Measurements from ENCODE around the gene CLTCL1. TPM values are rescaled to one million over a fixed set of nuclear protein-coding genes. Genes with fewer than 3 reads are reported as not detected.
"Not testable (repeated sequence)": the region's sequence is repeated elsewhere in the genome, so short reads cannot be mapped to it uniquely, and the experiment has no call there.

CLTCL1 gene
- 2.8 and 3.5 TPM in 2 replicates for total RNA-seq

DNA sequence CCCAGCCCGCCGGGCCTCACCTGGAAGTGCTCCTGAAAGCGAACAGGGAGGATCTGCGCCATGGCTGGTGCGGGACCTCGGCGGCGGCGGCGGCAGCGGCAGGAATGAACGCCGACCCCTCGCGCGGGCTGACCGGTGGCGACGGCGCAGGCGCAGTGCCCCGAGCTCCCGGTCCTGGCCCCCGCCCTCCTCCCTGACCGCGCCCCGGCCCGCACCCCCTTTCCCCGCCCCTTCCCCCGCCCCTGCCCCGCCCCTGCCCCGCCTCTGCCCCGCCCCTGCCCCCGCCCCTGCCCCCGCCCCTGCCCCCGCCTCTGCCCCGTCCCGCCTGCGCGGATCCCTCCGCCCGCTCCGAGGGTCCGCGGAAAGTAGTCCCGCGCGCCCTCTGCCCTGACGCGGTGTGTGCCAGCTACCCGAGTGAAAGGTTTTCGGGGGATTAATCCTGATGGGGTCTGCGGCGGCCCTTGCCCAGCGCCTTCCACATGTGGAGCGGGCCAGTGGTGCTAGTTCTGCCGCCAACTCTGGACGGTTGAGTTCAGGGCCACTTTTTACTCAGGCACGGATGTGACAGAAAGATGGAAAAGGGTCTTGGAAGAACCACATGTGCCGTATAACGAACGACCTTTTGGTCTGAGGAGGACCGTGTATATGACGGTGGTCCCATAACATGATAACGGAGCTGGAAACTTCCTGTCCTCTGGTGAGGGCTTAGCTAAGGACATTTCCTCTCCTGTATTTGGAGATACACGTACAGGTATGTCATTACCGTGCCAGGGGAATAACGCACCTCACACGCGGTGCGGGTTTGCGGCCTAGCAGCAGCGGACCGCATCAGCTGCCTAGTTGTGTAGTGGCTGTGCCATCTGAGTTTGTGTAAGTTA, at the start of gene CLTCL1:
TSS of gene CLTCL1 (minus strand) at position 140 of the 878 bp plus-strand sequence. CDS start at position 62, 78 bp downstream.
- peak; percentile 36 to 85 for DNase-seq (ENCODE audit: low read depth in 2 of 2)

DNA sequence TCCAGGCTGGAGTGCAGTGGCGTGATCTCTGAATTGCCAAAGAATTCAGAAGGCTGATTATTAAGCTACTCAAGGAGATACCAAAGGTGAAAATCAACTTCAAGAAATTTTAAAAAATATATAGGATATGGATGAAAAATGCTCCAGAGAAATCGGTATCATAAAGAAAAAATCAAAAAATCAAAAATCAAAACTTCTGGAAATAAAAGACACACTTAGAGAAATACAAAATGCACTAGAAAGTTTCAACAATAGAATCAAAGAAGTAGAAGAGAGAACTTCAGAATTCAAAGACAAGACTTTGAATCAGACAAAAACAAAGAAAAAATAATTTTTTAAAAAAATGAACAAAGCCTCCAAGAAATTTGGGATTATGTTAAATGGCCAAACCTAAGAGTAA, 45.6 kb upstream of the CLTCL1 start:
- no peak for DNase-seq (ENCODE audit: low read depth in 2 of 2)

DNA sequence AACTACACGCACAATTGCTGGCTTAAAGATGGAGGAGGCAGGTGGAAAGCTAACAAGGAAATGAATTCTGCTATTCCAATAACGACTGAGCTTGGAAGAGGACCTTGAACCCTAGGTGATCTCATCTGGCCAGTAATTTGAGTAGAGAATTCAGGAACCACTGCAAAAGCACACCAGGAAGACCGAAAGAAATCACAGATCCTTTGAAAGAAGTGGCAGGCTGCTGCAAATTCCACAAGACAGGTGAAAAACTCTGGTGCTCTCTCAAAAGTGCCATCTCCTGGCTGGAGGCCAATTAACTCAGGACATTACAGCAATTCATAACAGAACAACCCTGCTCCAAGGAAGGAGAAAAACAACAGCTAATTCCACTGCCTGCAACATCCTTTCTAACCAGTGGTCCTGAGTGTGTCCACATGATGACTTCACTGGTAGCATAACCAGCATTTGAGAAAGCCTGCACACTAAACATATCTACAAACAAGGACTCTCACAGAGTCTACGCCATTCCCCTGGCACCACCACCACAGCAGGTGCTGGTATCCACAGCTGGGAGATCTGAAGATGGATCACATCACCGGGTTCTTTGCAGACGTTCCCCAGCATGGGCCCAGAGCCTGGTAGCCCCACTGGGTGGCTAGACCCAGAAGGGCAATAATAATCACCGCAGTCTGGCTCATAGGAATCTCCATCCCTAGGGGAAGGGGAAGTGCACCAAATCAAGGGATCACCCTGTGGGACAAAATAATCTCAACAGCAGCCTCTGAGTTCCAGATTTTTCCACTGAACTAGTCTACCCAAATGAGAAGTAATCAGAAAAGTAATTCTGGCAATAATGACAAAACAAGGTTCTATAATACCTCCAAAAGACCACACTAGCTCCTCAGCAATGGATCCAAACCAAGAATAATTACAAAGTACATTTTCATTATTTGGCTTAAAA, 44.9 kb upstream of the CLTCL1 start:
- DNase-seq (ENCODE audit: low read depth in 2 of 2): no peak

DNA sequence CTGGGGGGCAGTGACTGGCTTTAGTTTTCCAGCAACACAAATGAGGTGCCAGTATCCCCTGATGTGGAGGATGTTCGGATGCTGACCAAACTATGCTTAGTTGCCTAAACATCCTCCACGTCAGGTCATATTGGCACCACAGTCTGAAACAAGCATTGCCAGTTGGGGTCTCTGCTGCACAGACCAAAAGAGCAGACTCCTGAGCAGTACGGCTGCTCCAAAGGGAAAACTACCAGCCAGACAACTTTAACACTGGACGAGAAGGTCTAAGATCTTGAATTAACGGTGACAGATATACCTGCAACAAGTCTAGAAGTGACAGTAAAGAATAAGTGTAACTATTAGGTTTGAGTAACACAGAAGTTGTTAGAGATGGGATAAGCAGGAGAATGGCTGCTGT, 40.5 kb upstream of the CLTCL1 start:
- no peak for DNase-seq (ENCODE audit: low read depth in 2 of 2)

DNA sequence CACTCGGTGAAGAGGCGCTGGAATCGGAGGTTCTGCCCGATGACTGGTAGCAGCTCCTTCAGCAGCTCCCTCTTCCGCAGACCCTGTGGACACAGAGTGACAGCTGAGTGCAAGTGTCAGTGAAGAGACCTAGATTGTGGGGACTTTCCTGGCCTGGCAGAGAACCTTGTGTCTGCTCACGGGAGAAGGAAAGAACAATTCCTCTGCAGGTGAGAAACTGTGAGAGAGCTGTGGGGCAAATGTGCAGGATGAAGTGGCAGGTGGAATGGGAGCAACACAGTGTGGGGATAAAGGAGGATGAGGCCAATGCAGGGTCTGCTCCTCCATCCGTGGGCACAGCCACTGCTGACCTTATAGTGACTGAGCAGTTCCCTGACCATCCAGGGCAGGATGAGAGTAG, 40.0 kb upstream of the CLTCL1 start:
- DNase-seq (ENCODE audit: low read depth in 2 of 2): no peak

DNA sequence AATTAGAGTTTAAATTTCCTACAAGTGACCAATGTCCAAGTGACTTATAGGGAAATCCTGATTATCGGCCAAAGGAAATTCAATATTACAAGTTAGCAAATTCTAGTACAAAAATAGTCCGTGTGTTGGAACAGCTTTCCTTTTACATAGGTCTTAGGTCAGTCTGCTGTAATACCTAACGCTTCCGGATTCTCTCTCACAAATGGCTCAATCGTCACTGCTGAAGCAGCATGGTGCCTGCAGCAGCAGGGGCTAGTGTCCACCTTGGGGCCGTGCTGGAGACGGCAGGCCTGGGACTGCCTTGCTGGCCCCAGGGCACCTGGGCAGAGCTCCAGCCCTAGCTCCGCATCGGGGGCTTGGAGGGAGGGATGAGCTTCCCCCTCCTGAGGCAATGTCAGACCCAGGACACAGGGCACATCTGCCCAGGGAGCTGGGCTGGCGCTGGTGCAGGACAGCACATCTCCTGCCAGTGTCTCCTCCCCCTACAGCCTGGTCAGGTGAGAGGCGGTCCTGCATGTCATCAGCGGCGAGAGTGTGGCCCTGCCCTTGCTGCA, 39.4 kb upstream of the CLTCL1 start:
- no peak for DNase-seq (ENCODE audit: low read depth in 2 of 2)

DNA sequence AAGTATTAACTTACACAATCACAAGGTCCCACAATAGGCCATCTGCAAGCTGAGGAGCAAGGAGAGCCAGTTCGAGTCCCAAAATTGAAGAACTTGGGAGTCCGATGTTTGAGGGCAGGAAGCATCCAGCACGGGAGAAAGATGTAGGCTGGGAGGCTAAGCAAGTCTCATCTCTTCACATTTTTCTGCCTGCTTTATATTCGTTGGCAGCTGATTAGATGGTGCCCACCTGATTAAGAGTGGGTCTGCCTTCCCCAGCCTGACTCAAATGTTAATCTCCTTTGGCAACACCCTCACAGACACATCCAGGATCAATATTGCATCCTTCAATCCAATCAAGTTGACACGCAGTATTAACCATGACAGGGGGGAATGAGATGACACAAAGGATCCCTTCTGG, 38.7 kb upstream of the CLTCL1 start:
- DNase-seq (ENCODE audit: low read depth in 2 of 2): not testable (repeated sequence)

DNA sequence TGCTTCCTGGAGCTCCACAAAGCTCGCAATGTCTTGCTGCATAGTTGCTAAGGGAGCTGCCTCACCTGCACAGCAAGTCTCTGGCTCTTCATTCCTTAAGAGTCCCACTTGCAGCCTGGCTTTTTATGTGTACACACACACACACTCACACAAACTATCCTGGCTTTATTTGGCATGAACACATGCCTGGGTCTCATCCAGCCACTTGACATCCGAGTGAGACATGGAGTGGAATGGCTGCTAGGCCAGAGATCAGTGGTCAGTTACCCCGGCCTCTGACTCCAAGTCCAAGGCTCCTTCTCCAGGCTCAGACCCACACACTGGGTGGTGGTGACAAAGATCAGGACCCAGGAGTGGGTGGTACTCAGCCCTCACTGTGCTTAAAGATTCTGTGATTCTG, 37.9 kb upstream of the CLTCL1 start:
- DNase-seq (ENCODE audit: low read depth in 2 of 2): no peak

DNA sequence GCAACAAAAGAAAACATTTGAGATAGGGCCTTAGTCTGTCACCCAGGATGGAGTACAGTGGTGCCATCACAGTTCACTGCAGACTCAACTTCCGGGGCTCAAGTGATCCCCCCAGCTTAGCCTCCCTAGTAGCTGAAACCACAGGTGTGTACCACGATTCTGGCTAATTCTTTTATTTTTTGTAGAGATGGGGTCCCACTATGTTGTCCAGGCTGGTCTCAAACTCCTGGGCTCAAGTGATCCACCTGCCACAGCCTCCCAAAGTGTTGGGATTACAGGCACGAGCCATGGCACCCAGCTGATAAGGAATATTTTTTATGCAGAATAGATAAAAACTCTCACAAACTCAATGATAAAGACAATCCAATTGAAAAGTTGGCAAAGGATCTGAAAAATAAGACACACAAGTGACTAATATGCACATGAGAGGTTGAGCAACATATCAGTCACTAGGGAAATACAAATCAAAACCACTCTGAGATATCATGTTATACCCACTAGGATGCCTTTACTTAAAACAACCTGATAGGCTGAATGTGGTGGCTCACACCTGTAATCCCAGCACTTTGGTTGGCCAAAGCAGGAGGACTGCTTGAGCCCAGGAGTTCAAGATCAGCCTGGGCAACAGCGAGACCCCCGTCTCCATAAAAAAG, 33.9 kb upstream of the CLTCL1 start:
- DNase-seq (ENCODE audit: low read depth in 2 of 2): no peak

DNA sequence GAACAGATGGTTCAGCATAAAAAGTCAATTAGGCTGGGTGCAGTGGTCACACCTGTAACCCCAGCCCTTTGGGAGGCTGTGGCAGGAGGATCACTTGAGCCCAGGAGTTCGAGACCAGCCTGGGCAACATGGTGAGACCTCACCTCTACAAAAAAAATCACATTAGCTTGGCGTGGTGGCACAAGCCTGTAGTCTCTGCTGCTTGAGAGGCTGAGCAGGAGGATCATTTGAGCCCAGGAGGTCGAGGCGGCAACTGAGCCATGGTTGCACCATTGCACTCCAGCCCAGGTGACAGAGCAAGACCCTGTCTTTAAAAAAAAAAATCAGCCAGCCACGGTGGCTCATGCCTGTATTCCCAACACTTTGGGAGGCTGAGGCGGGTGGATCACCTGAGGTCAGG, 31.9 kb upstream of the CLTCL1 start:
- DNase-seq (ENCODE audit: low read depth in 2 of 2): not testable (repeated sequence)

DNA sequence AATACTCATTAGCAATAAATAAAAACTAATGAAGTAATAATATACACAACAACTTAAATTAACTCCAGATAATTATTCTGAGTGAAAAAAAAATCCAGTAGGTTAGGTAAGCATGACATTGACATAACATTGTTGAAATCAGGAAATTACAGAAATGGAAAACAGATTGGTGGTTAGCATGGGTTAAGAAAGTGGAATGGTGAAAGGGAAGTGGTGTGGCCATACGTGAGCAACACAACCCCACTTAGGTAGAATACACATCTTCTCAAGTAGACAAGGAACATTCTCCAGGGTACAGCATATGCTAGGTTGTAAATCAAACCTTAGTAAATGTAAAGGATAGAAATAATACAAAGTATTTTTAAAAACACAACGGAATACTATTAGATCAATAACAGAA, 30.2 kb upstream of the CLTCL1 start:
- DNase-seq (ENCODE audit: low read depth in 2 of 2): no peak

DNA sequence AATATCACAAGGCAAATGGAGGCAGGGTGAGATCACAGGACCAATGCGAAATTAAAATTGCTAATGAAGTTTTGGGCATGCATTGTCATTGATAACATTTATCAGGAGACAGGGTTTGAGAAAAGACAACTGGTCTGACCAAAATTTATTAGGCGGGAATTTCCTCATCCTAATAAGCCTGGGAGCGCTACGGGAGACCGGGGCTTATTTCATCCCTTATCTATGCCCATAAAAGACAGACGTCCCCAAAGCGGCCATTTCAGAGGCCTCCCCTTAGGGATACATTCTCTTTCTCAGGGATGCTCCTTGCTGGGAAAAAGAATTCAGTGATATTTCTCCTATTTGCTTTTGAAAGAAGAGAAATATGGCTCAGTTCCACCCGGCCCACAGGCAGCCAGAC, 28.6 kb upstream of the CLTCL1 start:
- not testable (repeated sequence) for DNase-seq (ENCODE audit: low read depth in 2 of 2)

DNA sequence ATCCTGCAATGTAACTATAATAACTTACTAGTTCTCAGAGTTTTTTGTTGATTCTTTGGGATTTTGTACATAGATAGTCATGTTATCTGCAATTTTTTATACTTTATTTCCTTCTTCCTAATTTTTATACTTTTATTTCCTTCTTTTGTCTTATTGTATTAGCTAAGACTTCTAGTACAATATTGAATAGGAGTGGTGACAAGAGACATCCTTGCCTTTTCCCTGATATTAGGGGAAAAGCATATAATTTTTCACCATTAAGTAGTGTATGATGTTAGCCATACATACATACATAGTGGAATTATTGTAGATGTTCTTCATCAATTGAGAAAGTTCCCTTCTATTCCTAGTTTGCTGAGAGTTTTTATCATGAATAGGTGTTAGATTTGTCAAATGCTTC, 27.8 kb upstream of the CLTCL1 start:
- DNase-seq (ENCODE audit: low read depth in 2 of 2): no peak

DNA sequence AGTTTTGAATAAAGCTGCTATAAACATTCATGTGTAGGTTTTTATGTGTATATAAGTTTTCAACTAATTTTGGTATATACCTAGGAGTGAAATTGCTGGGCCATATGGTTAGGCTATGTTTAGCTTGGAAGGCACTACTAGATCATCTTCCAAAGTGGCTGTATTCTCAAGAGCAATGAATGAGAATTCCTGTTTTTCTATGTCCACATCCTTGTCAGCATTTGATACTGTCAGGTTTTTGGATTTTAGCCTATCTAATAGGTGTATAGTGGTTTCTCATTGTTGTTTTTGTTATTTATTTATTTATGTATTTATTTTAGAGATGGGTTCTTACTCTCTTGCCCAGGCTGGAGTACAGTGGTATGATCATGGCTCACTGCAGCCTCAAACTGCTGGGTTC, 26.3 kb upstream of the CLTCL1 start:
- DNase-seq (ENCODE audit: low read depth in 2 of 2): no peak

DNA sequence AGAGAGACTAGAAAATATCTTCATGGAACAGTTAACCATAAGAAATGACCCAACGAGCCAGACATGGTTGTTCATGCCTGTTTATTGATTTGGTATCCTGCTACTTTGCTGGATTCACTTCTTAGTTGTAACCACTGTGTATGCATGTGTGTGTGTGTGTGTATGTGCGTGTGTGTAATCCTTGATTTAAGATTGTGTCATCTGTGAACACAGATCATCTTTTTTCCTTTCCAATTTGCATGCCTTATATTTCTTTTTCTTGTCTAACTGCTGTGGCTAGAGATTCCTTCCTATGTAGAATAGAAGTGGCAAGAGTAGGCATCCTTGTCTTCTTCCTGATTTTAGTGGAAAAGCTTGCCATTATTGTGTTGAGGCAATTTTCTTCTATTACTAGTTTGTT, 16.4 kb upstream of the CLTCL1 start:
- DNase-seq (ENCODE audit: low read depth in 2 of 2): no peak

DNA sequence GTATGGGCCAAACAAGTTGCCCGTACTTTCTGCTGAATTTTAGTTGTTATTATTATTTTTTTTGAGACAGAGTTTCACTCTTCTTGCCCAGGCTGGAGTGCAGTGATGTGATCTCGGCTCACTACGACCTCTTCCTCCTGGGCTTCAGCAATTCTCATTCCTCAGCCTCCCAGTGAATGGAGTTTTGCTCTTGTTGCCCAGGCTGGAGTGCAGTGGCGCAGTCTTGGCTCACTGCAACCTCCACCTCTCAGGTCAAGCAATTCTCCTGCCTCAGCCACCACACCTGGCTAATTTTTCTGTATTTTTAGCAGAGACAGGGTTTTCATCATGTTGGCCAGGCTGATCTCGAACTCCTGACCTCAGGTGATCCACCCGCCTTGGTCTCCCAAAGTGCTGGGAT, 15.0 kb upstream of the CLTCL1 start:
- DNase-seq (ENCODE audit: low read depth in 2 of 2): not testable (repeated sequence)

DNA sequence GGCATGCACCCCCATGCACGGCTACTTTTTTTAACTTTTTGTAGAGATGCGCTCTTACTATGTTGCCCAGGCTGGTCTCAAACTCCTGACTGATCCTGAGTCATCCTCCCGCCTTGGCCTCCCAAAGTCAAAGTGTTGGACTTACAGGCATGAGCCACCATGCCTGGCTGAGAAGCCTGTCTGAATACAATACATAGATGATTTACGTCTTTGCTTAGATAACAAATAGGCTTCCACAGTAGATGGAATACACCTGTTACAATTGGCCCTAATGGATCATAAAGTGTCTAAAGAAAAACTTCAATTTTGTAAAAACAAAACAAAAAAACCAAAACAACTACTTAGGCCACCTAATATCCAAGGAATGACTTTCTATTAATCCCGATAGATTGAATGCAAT, 13.0 kb upstream of the CLTCL1 start:
- DNase-seq (ENCODE audit: low read depth in 2 of 2): no peak

DNA sequence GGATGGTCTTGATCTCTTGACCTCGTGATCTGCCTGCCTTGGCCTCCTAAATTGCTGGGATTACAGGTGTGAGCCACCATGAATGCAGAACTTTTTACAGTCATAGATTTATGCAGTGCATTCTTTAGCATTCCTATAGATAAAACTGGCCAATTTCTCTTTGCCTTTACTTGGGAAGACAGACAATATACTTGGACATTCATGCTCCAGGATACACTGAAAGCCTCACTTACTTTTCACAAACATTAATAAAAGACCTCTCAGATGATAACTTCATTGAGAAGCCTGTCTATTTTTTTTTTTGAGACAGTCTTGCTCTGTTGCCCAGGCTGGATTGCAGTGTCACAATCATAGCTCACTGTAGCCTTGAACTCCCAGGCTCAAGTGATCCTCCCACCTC, 12.3 kb upstream of the CLTCL1 start:
- DNase-seq (ENCODE audit: low read depth in 2 of 2): no peak

DNA sequence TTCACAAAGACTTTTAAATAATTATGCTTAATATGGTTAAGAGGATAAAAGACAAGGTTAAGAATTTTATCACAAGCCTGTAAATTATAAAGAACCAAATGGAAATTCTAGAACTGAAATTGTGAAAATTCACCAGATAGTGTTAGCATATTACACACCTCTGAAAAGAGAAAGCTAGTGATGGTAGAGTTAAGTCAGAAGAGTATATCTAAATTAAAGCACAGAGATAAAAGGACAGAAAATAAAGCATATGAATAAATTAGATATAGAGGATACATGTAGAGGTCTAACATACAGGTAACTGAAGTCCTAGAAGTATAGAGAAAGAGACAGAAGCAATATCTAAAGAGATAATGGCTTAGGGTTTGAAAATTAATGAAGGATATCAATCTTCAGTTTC, 4.2 kb upstream of the CLTCL1 start:
- no peak for DNase-seq (ENCODE audit: low read depth in 2 of 2)

DNA sequence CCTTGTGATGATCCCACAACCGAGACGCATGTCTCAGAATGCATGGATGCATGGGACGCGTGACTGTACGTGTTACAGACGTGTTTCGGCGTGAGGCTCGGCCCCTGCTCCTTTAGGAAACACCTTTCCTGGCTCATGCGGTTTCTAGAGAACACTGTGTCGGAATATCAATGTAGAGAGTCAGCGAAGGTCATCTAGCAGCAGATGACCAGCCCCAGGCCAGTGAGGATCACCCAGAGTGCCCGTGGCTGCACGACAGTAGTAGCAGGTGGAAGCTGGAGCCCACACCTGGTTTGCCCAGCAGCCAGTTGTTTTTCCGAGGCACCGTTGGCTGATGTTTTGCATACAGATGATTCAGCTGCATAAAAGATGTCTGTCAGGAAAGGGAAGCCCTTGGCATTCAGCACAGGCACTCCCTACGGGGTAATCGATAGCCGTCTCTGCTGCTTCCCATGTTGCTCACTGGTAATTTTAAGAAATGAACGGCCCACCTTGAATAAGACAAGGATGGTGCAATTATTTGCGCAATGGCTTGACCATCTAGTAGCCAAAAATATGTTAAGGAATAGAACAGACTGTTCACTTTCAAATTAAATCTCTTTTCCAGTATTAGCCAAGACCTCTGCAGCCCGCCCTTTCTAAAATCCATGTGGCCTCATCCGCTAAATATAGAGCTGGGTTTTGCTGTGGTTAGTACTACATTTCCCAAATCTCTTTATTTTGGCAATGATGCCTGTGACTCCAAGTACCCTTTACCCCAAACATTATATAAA, 1.1 kb upstream of the CLTCL1 start:
- no peak for DNase-seq (ENCODE audit: low read depth in 2 of 2)

DNA sequence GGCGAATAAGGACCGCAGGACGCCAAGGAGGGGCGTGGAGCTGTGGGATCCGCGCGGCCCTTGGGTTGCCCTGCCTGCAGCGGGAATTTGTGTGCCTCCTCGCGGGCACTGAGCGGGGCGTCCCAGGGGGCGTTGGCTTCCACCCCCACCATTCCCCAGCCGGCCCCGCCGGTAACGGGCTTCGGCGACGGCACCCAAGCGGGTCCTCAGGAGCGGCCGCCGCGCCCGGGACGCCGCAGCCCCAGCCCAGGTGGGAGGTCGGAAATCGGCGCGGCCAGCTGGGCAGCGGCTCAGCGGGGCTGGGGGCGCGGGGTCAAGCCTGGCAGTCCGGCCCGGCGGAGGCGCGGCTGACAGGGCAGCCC, 320 bp downstream of the CLTCL1 start:
- DNase-seq (ENCODE audit: low read depth in 2 of 2): peak in 1 of 2 donors; percentile 36

All from dermis microvascular lymphatic vessel endothelial cell (primary cell).